Endothelial cell of umbilical vein (primary cell): Measurements from ENCODE around the gene CELF5. TPM values are rescaled to one million over a fixed set of nuclear protein-coding genes. Genes with fewer than 3 reads are reported as not detected.

ENCODE experiments used
- BruUV-seq: library from RNA; stranded (reverse); fragments of 400-500 nt; replicated peaks from 2 replicates; lab custom pipeline; 2021; lab: Mats Ljungman, UMichigan
- CTCF ChIA-PET: fragments of 300-600, 350-600 bp; sonication (Branson Sonifier 250); formaldehyde crosslinking; loops from one replicate; lab custom pipeline; 2021; ENCODE audit warnings: antibody characterized with exemption, inconsistent platforms; lab: Charles Lee
- POLR2A ChIA-PET: fragments of 300-600, 350-600 bp; sonication (Branson Sonifier 250); formaldehyde crosslinking; loops from one replicate; lab custom pipeline; 2021; ENCODE audit warnings: antibody characterized with exemption, inconsistent platforms; lab: Charles Lee
- DNase-seq: peaks from one replicate; pipeline ENCODE4 v3.0.0-alpha.2; 2011; ENCODE audit warnings: low read depth, low spot score
- FAIRE-seq: peaks from 2 replicates; lab custom pipeline; 2011; peaks lifted over from hg19 to GRCh38; lab: Jason Lieb, UNC
- H2AFZ ChIP-seq: 2 replicates; pipeline ENCODE4 v1.6.0; 2012; ENCODE audit warnings: low read depth, low read length, control low read depth, inconsistent platforms
- H3K27ac ChIP-seq: 2 replicates; pipeline ENCODE4 v1.5.1; 2011; ENCODE audit warnings: low read depth, mild to moderate bottlenecking, control low read depth, low read length, moderate library complexity; ENCODE audit not compliant: insufficient read depth
- H3K27me3 ChIP-seq, 2 experiments: 2 replicates each; pipeline versions ENCODE4 v1.6.0 to v1.6.1; 2011; ENCODE audit warnings: low read length in 2 of 2, mixed read lengths in 1 of 2; ENCODE audit not compliant: control insufficient read depth in 2 of 2, insufficient read depth in 2 of 2
- H3K36me3 ChIP-seq, 2 experiments: 2 replicates in 1 of 2; 3 replicates in 1 of 2; pipeline ENCODE4 v1.5.1; 2011; ENCODE audit warnings: low read length in 2 of 2, mild to moderate bottlenecking in 1 of 2, moderate library complexity in 1 of 2; ENCODE audit not compliant: control insufficient read depth in 2 of 2, insufficient read depth in 2 of 2; ENCODE audit errors: extremely low read depth in 1 of 2
- H3K4me1 ChIP-seq: 3 replicates; pipeline ENCODE4 v1.5.1; 2011; ENCODE audit warnings: mild to moderate bottlenecking, low read length; ENCODE audit not compliant: control insufficient read depth, insufficient read depth; ENCODE audit errors: extremely low read depth
- H3K4me2 ChIP-seq: 2 replicates; pipeline ENCODE4 v1.6.1; 2011; ENCODE audit warnings: low read length, control low read depth, mixed read lengths; ENCODE audit not compliant: insufficient read depth
- H3K4me3 ChIP-seq, 3 experiments: fragments of 200-600 bp in 1 of 3; sonication (generic), shearing (Covaris generic) in 1 of 3; replicated peaks in 1 of 3; 2 replicates each; pipeline ENCODE4 v1.5.1; 2011 to 2016; ENCODE audit warnings: control low read depth in 3 of 3, low read length in 3 of 3, mild to moderate bottlenecking in 2 of 3, inconsistent platforms in 1 of 3, low read depth in 1 of 3, moderate library complexity in 1 of 3; ENCODE audit not compliant: insufficient read depth in 1 of 3
- H3K79me2 ChIP-seq: 2 replicates; pipeline ENCODE4 v1.6.0; 2012; ENCODE audit warnings: low read length, inconsistent platforms; ENCODE audit not compliant: control insufficient read depth, insufficient read depth
- H3K9ac ChIP-seq: replicated peaks from 2 replicates; pipeline ENCODE3; 2011; ENCODE audit warnings: low read length, control low read depth; ENCODE audit not compliant: insufficient read depth; ENCODE audit errors: extremely low read depth
- H3K9me1 ChIP-seq: replicated peaks from 3 replicates; pipeline ENCODE4 v1.6.0; 2011; ENCODE audit warnings: mild to moderate bottlenecking, low read length; ENCODE audit not compliant: control insufficient read depth, insufficient read depth; ENCODE audit errors: extremely low read depth
- H3K9me3 ChIP-seq: replicated peaks from 2 replicates; pipeline ENCODE4 v1.5.1; 2012; ENCODE audit warnings: low read length, inconsistent platforms; ENCODE audit not compliant: control insufficient read depth, insufficient read depth
- H4K20me1 ChIP-seq: replicated peaks from 2 replicates; pipeline ENCODE3; 2011; ENCODE audit warnings: mild to moderate bottlenecking, low read length; ENCODE audit not compliant: control insufficient read depth, insufficient read depth; ENCODE audit errors: extremely low read depth
- CTCF ChIP-seq, 2 donors: IDR thresholded peaks; 1 replicate in 1 of 2; 2 replicates in 1 of 2; pipeline ENCODE4 v1.5.1; 2011; ENCODE audit warnings: low read length in 2 of 2, mild to moderate bottlenecking in 2 of 2, moderate library complexity in 2 of 2, control low read depth in 1 of 2, inconsistent platforms in 1 of 2, low read depth in 1 of 2; ENCODE audit not compliant: insufficient read depth in 1 of 2; ENCODE audit errors: extremely low read depth in 1 of 2
- EZH2 ChIP-seq: IDR thresholded peaks from 2 replicates; pipeline ENCODE4 v1.6.1; 2012; ENCODE audit warnings: borderline replicate concordance, low read depth, mild to moderate bottlenecking, moderate library complexity, low read length, inconsistent platforms; ENCODE audit not compliant: severe bottlenecking
- FOS ChIP-seq: IDR thresholded peaks from 2 replicates; pipeline ENCODE4 v1.6.1; 2011; ENCODE audit warnings: mild to moderate bottlenecking, low read length, moderate library complexity, borderline replicate concordance; ENCODE audit not compliant: insufficient read depth
- GATA2 ChIP-seq: IDR thresholded peaks from 2 replicates; pipeline ENCODE4 v1.7.0; 2011; ENCODE audit warnings: low read depth, mild to moderate bottlenecking, moderate library complexity, mixed read lengths, low read length; ENCODE audit not compliant: insufficient read length, insufficient read depth
- JUN ChIP-seq: IDR thresholded peaks from 2 replicates; pipeline ENCODE4 v1.6.1; 2011; ENCODE audit warnings: borderline replicate concordance, low read depth; ENCODE audit not compliant: insufficient read length, insufficient read depth
- MAX ChIP-seq: IDR thresholded peaks from 2 replicates; pipeline ENCODE4 v1.6.1; 2011; ENCODE audit not compliant: insufficient read depth, insufficient read length
- MYC ChIP-seq: IDR thresholded peaks from one replicate; pipeline ENCODE4 v1.6.1; 2011; ENCODE audit warnings: mild to moderate bottlenecking, low read depth, low read length
- POLR2A ChIP-seq: IDR thresholded peaks from 2 replicates; pipeline ENCODE4 v1.6.1; 2012; ENCODE audit warnings: low read depth, mild to moderate bottlenecking, control low read depth, low read length
- POLR2AphosphoS5 ChIP-seq: IDR thresholded peaks from 2 replicates; pipeline ENCODE4 v1.6.1; 2012; ENCODE audit warnings: low read depth, mild to moderate bottlenecking, control low read depth, low read length, moderate library complexity; ENCODE audit not compliant: insufficient read depth
- dilution Hi-C: fragments of 300-500 bp; cut with MboI; formaldehyde crosslinking; loops from one replicate; pipeline ENCODE4 v1.15.0; 2019; ENCODE audit warnings: low sequenced_read_pairs; ENCODE audit not compliant: extremely low pct_ligation_motif_present
- intact Hi-C: fragments of 100-400 bp; cut with micrococcal nuclease; formaldehyde crosslinking; loops from one replicate; pipeline ENCODE4 v1.10.0; 2022
- polyA plus RNA-seq, 4 experiments: library from polyadenylated mRNA; depleted of rRNA in 3 of 4; stranded (reverse) in 3 of 4; unstranded in 1 of 4; fragments of >200 nt; gene quantifications; 2 replicates each; pipeline versions ENCODE4 v1.2.1 to v1.2.3, GENCODE V29; 2011 to 2012; ENCODE audit warnings: missing spikeins in 1 of 4
- total RNA-seq: library from RNA; stranded (reverse); gene quantifications from 2 replicates; pipeline ENCODE4 v1.2.3, GENCODE V29; 2021

Gene CELF5
- total and polyA plus RNA-seq, 2 donors (not counting 3 experiments of a cell fraction or from before 2014, with no cell fraction given), result not detected

DNA sequence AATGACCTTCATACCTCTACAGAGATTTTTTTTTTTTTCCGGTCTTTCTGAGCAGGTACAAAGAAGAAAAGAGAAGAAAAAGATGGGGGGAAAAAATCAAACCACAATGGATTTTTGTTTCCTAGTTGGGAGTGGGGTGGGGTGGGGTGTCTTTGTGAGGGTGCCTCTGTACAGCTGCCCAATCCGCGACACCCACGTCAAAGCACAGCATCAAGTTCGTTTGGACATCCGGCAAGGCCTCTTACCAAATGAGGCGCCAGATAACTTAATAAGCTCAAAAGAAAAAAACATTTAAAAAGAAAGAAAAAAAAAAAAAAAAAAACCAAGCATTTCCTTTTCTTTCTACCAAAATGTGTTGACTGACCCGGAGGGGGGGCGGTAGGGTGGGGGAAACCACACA lies 71.6 kb downstream of the CELF5 start:
- Histone ChIP-seq H2AFZ (no peak overlapping the region), H3K27me3 (peaks cover 0 to 4% of the 10 kb centered on the region in 2 experiments), H3K9me3 (no peaks in the 10 kb centered on the region), H3K9ac (no peak overlapping the region), H3K9me1 (no peaks in the 10 kb centered on the region), H3K4me1 (no peaks in the 10 kb centered on the region), H4K20me1 (no peaks in the 10 kb centered on the region), H3K4me2 (no peak overlapping the region), H3K36me3 (no peaks in the 10 kb centered on the region), H3K27ac (no peak overlapping the region), H3K79me2 (no peaks in the 10 kb centered on the region), H3K4me3 (no peak overlapping the region)
- no peak for DNase-seq
- intact Hi-C loops, result no loop called here
- FAIRE-seq, result no peak
- TF ChIP-seq POLR2A (no peak), MAX (no peak), MYC (no peak), POLR2AphosphoS5 (no peak), FOS (no peak), JUN (no peak), GATA2 (no peak), CTCF (IDR thresholded peaks at IDR 0.05; ENCODE audit: extremely low read depth in 1 of 2, insufficient read depth in 1 of 2, low read depth in 1 of 2, low read length in 2 of 2) (no peak), EZH2 (no peak)
- no TSS peak for BruUV-seq
- CTCF ChIA-PET, result interaction anchor here (0.6 to 1.1 kb wide), 2 partner anchors 9 to 637 kb away, joined by 4 to 9 read pairs; no protein-coding TSS in a partner anchor
- dilution Hi-C loops, result no loop called here
- POLR2A ChIA-PET, result no interaction called here
